Vagina (tissue), 2 donors: ENCODE data around the gene PKIB.
"Not testable (repeated sequence)": the region's sequence is repeated elsewhere in the genome, so short reads cannot be mapped to it uniquely, and the experiment has no call there.

Experiments used
- POLR2A ChIP-seq, 2 donors: fragments of 450-650 bp; IDR thresholded peaks; one replicate each; pipeline ENCODE4 v1.6.1; 2017; ENCODE audit warnings: antibody characterized with exemption in 2 of 2, mild to moderate bottlenecking in 2 of 2, moderate library complexity in 2 of 2
- POLR2AphosphoS5 ChIP-seq, 2 donors: sonication (generic); formaldehyde crosslinking; IDR thresholded peaks; one replicate each; pipeline ENCODE4 v1.9.0; 2017; ENCODE audit warnings: antibody characterized with exemption in 2 of 2, mild to moderate bottlenecking in 2 of 2, low read depth in 1 of 2; ENCODE audit not compliant: insufficient read depth in 1 of 2
- TF ChIP-seq, protein P1 (sequence below), 3 experiments: fragments of 450-650 bp in 2 of 3; fragments of 200-600 bp in 1 of 3; sonication (generic) in 1 of 3; IDR thresholded peaks; one replicate each; pipeline ENCODE4 v1.5.1; 2017 to 2019; ENCODE audit warnings: antibody characterized with exemption in 3 of 3, mild to moderate bottlenecking in 2 of 3, moderate library complexity in 2 of 3

DNA sequence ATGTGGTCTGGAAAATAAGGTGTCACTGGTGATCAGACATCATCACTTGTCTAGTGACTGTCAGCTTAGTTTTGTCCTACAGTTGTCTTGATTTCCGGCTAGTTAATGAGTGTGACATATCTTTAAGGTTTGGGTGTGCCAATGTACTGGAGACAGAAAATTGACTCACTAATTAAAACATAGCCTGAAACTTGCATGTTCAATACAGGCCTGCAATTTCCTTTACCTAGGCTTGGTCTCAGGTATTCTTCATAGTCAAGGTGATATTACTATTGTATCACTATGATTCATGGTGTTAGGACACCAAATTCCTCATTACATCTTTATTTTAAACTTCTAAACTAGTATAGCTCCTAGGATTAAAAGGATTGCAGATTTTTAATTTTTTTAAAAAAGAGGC is 32.4 kb downstream of the PKIB start:
- TF ChIP-seq, protein P1, sequence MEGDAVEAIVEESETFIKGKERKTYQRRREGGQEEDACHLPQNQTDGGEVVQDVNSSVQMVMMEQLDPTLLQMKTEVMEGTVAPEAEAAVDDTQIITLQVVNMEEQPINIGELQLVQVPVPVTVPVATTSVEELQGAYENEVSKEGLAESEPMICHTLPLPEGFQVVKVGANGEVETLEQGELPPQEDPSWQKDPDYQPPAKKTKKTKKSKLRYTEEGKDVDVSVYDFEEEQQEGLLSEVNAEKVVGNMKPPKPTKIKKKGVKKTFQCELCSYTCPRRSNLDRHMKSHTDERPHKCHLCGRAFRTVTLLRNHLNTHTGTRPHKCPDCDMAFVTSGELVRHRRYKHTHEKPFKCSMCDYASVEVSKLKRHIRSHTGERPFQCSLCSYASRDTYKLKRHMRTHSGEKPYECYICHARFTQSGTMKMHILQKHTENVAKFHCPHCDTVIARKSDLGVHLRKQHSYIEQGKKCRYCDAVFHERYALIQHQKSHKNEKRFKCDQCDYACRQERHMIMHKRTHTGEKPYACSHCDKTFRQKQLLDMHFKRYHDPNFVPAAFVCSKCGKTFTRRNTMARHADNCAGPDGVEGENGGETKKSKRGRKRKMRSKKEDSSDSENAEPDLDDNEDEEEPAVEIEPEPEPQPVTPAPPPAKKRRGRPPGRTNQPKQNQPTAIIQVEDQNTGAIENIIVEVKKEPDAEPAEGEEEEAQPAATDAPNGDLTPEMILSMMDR (IDR thresholded peaks at IDR 0.05), result not testable (repeated sequence)
- TF ChIP-seq POLR2AphosphoS5 (IDR thresholded peaks at IDR 0.05; ENCODE audit: insufficient read depth in 1 of 2, low read depth in 1 of 2); POLR2A (IDR thresholded peaks at IDR 0.05): not testable (repeated sequence)
